ENCODE results near the gene SPOCD1. TPM values are rescaled to one million over a fixed set of nuclear protein-coding genes. Genes with fewer than 3 reads are reported as not detected.
A peak's percentile ranks its signal among the peaks of the same experiment; 100 is the strongest.

SPOCD1 gene
- total RNA-seq, 4 donors from 2014 or later: 0.63 to 23.9 (median 23.2) TPM; not detected in 1

DNA sequence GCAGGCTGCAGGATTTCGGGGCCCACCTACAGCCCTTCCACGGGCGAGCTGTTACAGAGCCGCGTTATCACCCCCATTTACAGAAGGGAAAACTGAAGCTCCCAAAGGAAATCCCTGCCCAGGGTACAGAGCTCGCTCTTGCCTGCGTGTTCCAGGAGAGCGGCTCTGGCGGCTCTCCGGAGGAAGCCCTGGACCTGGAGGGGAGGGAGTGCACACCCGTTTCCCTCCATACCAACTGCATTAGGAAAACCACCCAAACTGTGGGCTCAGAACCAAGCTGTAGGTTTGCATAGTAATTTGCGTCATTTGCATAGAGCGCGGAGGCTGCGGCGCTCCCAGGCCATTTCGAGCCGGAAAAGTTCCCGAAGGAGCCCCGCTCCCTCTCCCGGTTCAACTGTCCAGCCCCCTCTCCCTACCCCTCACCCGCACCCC is 27.0 kb downstream of the SPOCD1 start:
- DNase-seq (ENCODE audit: low spot score): no peak
- TF ChIP-seq, protein P1, sequence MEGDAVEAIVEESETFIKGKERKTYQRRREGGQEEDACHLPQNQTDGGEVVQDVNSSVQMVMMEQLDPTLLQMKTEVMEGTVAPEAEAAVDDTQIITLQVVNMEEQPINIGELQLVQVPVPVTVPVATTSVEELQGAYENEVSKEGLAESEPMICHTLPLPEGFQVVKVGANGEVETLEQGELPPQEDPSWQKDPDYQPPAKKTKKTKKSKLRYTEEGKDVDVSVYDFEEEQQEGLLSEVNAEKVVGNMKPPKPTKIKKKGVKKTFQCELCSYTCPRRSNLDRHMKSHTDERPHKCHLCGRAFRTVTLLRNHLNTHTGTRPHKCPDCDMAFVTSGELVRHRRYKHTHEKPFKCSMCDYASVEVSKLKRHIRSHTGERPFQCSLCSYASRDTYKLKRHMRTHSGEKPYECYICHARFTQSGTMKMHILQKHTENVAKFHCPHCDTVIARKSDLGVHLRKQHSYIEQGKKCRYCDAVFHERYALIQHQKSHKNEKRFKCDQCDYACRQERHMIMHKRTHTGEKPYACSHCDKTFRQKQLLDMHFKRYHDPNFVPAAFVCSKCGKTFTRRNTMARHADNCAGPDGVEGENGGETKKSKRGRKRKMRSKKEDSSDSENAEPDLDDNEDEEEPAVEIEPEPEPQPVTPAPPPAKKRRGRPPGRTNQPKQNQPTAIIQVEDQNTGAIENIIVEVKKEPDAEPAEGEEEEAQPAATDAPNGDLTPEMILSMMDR (IDR thresholded peaks at IDR 0.05): no peak
- ATAC-seq (ENCODE audit: low FRiP score): peak; percentile 72

DNA sequence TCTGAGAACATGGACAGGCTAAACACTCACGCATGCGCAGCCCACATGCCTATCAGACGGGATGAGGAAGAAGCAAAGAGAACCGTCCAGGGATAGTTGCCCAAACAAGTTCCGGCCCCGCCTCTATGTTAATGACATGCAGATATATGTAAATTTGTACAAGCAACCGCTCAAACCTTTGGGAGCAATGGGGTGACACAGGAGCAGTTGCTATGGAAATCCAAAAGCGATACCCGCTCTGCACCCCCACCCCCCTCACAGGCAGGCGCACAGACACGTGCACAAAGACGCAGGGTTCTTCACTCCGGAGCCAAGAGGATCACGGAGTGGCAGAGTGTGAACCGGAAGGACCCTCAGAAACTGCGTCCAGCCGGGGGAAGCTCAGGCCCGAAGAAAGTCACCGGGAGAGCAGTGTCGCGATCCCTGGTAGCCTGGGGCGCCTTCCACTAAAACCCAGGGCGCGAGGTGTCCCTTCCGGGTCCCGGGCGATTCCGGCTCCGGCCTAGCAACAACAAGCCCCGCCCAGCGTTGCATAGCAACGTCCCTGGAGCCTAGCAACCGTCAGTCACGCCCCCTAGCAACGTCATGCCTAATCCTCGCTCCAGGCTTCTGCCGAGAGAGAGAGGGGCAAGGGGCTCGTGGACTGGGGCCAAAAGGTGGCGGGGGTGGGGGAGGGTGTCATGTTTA is 27.5 kb downstream of the SPOCD1 start:
- TF ChIP-seq, protein P1 (IDR thresholded peaks at IDR 0.05): no peak
- ATAC-seq (ENCODE audit: low FRiP score) (peak; percentile 61), DNase-seq (ENCODE audit: low spot score) (peak; percentile 93)

DNA sequence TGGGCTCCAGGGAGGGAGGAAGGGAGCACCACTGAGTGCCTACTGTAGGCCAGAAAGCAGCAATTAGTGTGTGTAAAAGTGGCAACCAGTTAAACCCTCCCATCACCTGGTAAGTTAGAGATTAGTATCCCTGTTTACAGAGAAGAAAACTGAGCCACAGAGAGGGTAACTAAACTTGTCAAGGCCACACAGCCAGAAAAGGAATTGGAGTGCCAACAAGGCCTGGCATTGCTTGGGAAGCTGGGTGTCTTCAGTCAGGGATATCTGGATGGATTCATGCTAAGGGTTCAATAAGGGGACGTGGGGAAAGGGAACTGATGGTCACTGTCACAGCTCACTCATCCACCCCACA is 28.1 kb downstream of the SPOCD1 start:
- no peak for ATAC-seq (ENCODE audit: low FRiP score)
- no peak for DNase-seq (ENCODE audit: low spot score)
- TF ChIP-seq, protein P1 (IDR thresholded peaks at IDR 0.05): no peak

DNA sequence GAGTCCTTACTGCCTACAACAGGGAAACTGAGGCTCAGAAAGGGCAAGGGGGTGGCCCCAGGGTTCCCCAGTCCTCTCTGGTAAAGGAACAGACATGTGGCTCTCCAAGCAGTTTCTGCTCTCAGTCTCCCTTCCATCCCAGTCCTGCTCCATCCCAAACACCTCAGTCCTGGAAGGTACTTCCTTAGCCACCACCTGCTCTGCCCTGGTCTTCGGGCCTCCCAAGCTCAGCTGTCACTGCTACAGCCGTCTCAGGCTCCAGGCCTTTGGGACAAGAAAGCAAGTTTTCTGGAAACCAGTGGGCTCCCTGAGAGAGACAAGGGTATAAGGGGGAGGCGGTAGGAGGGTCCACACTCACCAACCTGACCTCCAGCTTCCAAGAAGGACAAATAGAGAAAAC is 28.6 kb downstream of the SPOCD1 start:
- no peak for DNase-seq (ENCODE audit: low spot score)
- no peak for ATAC-seq (ENCODE audit: low FRiP score)
- TF ChIP-seq, protein P1 (IDR thresholded peaks at IDR 0.05): no peak

DNA sequence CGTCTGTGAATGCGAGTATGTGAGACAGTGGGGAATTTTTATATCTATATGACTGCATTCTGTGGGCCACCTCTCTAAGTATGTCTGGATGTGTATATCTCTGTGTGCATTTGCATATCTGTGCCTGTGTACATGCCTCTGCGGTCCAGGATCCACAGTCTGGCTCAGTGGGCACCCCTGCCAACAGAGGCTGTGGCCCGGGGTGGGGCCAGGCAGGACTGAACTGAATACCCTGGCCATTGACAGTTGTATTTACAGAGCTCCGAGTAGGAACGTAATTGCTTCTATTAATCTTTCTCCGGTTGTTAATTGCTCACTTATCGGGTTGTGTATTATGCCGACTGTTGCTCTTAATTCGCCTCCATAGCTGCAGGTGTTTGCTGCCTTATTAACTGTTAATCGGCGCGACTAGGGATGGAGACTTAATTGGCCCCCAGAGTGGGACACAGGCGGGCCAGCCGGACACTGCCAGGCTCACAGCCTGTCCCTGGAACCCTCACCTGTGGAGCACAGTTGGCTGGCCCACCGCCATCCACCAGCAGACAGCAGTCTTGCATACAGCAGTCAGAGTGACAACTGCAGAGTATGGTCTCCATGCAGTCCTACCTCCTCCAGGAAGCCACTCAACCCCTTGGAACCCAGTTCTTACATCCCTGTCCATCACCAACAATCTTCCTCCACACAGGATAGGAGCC is 29.3 kb downstream of the SPOCD1 start:
- ATAC-seq (ENCODE audit: low FRiP score) (no peak), DNase-seq (ENCODE audit: low spot score) (no peak)
- TF ChIP-seq, protein P1 (IDR thresholded peaks at IDR 0.05): no peak

DNA sequence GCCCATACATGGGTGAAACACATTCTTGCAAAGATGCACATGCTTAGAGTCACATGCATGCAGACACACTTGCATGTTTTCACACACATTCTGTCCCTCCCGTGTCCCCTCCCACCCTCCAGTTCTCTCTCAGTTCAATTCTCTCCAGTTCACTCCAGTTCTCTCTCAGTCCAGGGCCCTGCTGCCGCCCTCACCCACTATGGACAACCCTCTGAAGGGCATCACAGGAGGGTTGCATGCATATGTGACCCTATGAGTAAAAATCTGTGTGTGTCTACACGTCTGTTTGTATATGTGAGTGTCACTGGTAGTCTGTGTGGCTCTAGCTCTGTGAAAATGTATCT is 29.9 kb downstream of the SPOCD1 start:
- ATAC-seq (ENCODE audit: low FRiP score) (no peak), DNase-seq (ENCODE audit: low spot score) (no peak)
- TF ChIP-seq, protein P1 (IDR thresholded peaks at IDR 0.05): no peak

Measured in omental fat pad (tissue), 4 donors.